ENCODE measurements around the gene GSTK1.
A peak's percentile ranks its signal among the peaks of the same experiment; 100 is the strongest.
"Not testable (repeated sequence)": the region's sequence is repeated elsewhere in the genome, so short reads cannot be mapped to it uniquely, and the experiment has no call there.

GSTK1 gene

DNA sequence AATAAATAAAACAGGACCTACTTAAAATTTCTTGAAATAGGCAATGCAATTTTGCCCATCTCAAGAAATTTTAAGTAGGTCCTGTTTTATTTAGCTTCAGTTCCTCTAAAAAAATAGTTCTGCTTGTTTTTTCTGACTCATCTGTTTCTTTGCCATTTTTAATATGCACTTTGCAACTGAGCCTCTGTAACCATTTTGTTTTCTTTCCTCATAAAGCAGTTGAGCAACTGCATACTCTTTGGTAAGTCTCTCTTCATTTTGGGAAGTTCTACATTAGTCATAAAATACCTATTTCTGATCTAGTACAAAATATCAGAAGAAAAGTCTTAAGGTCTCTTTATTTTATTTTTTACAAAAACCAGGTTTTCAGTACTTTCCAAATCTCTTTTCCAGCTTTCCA, 23.4 kb upstream of the GSTK1 start:
- DNase-seq (ENCODE audit: low spot score): peak; percentile 34

- peak; percentile 70 for DNase-seq (ENCODE audit: low spot score)
Measured at GRCh38 chr7:143240291-143241168, 22.7 kb upstream of the GSTK1 start.

DNA sequence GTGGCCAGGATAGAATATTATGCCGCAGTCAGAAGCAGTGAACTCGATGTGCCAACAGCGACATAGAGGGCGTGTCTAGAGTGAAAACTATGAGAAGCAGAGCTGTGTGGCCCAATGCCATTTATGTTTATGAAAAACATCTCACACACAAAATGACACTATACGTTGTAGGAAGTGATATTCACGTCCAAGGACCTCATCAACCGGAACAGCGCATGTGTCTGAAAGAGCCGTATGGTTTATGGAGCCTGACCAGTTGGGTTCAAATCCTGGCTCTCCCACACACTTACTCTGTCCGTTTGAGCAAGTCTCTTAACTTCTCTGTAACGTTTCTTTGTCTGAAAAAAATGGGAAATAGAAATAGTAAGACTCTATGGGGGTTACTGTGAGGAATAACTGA, 20.9 kb upstream of the GSTK1 start:
- no peak for DNase-seq (ENCODE audit: low spot score)

GRCh38 chr7:143243111-143243510, 20.1 kb upstream of the GSTK1 start:
- no peak for DNase-seq (ENCODE audit: low spot score)

- DNase-seq (ENCODE audit: low spot score): no peak
Measured at GRCh38 chr7:143243614-143244013, 19.6 kb upstream of the GSTK1 start.

- no peak for DNase-seq (ENCODE audit: low spot score)
Measured at GRCh38 chr7:143244321-143244720, 18.9 kb upstream of the GSTK1 start.

GRCh38 chr7:143245123-143245522, 18.1 kb upstream of the GSTK1 start:
- DNase-seq (ENCODE audit: low spot score): peak; percentile 37

DNA sequence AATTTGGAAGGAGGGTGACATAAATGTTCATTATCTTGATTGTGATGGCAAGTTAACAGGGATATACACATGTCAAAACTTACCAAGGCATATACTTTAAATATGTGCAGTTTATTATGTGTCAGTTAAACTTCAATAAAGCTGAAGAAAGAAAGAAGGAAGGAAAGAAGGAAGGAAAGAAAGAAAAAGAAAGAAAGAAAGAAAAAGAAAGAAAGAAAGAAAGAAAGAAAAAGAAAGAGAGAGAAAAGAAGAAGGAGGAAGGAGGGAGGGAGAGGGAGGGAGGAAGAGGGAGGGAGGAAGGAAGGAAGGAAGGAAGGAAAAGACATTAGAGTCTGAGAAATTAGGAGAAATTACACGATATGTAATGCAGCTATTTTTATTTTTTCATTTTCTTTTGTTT, 15.9 kb upstream of the GSTK1 start:
- no peak for DNase-seq (ENCODE audit: low spot score)

- DNase-seq (ENCODE audit: low spot score): no peak
Measured at GRCh38 chr7:143248761-143249354, 14.4 kb upstream of the GSTK1 start.

GRCh38 chr7:143250199-143250598, 13.0 kb upstream of the GSTK1 start:
- DNase-seq (ENCODE audit: low spot score): no peak

GRCh38 chr7:143250822-143251221, 12.4 kb upstream of the GSTK1 start:
- no peak for DNase-seq (ENCODE audit: low spot score)

GRCh38 chr7:143252006-143252405, 11.2 kb upstream of the GSTK1 start:
- DNase-seq (ENCODE audit: low spot score): no peak

GRCh38 chr7:143255564-143255963, 7.7 kb upstream of the GSTK1 start:
- DNase-seq (ENCODE audit: low spot score): no peak

DNA sequence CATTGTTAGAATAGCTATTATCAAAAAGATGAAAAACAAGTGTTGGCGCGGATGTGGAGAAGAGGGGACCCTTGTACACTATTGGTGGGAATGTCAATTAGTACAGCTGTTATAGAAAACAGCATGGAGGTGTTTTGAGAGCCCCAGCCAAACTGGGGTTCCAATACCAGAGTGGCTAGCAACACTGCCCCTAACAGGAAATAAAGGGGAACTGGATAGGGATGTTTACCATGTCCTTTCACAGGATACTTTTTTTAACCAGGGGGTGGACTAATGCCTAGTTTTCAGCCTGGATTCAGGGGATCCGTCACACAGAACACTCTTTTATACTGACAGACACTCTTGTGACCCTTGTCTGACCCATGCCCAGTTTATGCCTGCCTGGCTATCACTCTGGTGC, 6.9 kb upstream of the GSTK1 start:
- DNase-seq (ENCODE audit: low spot score): no peak

DNA sequence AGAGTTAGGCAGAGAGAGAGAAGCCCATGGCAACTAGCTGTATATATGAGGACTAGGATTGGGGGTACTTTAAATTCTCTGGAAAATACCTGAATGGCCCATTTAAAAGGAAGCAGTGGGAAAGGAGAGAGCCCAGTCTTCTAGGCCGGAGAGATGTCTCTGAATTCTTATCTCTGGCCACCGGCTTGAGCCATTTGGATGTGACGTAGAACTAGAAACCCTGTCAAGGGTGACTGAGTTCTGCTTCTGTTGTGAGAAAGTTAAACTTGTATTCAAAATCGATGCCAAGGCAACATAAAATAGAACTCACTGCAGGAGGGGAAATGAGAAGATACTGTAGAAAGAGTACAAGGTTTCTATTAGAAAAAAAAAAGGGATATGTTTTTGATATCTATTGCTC, 6.3 kb upstream of the GSTK1 start:
- DNase-seq (ENCODE audit: low spot score): no peak

DNA sequence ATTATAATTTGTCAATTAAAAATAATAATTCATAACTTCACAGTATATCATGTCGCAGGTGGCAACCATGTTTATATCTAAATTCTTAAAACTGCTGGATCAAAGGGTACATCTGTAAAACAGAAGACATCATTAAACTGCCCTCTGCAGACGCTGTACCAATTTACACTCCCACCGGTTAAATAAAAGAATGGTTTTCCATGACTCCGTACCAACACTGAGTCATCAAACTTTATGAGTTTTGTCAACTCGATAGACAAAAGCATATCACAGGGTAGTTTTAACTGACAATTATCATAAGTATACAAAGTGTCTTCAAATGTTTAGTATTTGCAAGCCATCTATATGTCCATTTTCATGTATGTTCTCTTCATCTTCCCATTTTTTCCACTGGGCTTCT, 5.7 kb upstream of the GSTK1 start:
- no peak for DNase-seq (ENCODE audit: low spot score)

DNA sequence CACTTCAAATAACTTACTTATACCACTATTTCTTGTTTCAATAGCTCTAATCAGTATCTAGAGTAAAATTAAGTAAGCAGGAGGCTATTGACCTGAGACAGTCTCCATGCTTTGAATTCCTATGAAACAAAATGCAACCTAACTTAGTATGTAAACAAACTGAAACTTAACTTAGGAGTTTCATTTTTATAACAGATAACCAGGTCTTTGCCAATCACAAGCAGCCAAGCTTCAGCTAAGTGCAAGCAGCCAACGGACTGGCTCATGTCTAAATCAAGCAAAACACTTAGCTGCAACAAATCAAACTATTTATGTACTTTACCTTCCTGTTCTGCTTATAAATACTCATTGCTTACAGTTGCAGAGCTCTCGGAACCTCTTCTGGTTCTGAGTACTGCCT, 4.4 kb upstream of the GSTK1 start:
- no peak for DNase-seq (ENCODE audit: low spot score)

GRCh38 chr7:143259765-143260164, 3.5 kb upstream of the GSTK1 start:
- no peak for DNase-seq (ENCODE audit: low spot score)

DNA sequence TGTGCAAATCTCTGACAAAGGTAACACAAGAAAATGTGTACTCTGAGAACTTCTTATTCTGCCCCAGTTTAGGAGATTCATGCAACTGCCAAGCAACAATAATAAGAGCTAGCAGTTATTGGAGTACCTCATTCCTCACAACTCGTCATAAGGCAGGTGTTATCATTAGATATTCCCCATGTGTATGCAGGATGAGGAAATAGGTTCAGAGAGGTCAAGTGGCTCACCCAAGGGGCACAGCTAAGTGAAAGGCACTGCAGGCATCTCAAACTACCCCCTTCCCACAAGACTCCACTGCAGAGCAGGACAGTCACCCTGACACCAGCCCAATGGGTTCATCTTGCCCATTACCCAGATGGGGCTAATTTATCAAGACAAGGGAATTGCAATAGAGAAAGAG, 1.3 kb upstream of the GSTK1 start:
- DNase-seq (ENCODE audit: low spot score): no peak

DNA sequence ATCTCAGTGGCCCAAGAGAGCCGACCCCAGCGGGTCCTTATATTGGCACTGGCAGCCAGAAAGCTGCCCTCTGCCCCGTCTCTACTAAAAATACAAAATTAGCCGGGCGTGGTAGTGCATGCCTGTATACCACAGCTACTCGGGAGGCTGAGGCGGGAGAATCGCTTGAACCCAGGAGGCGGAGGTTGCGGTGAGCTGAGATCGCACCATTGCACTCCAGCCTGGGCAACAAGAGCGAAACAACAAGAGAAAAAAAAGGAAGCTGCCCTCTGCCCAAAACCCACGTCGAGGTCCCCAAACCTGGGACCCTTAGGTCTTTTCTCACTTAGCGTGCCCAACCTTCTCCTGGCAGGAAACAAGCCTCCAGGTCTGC, 941 bp downstream of the GSTK1 start:
- DNase-seq (ENCODE audit: low spot score): not testable (repeated sequence)

- no peak for DNase-seq (ENCODE audit: low spot score)
Measured at GRCh38 chr7:143265017-143265693, 1.9 kb downstream of the GSTK1 start.

- DNase-seq (ENCODE audit: low spot score): no peak
Measured at GRCh38 chr7:143269251-143269650, 6.0 kb downstream of the GSTK1 start.

- no peak for DNase-seq (ENCODE audit: low spot score)
Measured at GRCh38 chr7:143271240-143271639, 8.0 kb downstream of the GSTK1 start.

Measured in GM03348 (cell line).